Trophoblast cell (in vitro differentiated cells and primary cell): ENCODE data around the gene PAX5.

Experiments used
- DNase-seq, 2 donors: peaks; one replicate each; pipeline ENCODE4 v3.0.0-alpha.2; 2016
- H2AFZ ChIP-seq: 2 replicates; pipeline ENCODE4 v1.6.1; 2013; ENCODE audit warnings: low read length, moderate library complexity, mild to moderate bottlenecking; ENCODE audit not compliant: insufficient read depth, poor library complexity
- H2AK5ac ChIP-seq: 2 replicates; pipeline ENCODE4 v1.6.1; 2013; ENCODE audit warnings: mild to moderate bottlenecking, low read length
- H2BK120ac ChIP-seq: 2 replicates; pipeline ENCODE4 v1.6.1; 2013; ENCODE audit warnings: low read length, mild to moderate bottlenecking, moderate library complexity; ENCODE audit not compliant: insufficient read depth, poor library complexity
- H2BK12ac ChIP-seq: 2 replicates; pipeline ENCODE4 v1.6.1; 2013; ENCODE audit warnings: mild to moderate bottlenecking, low read length, moderate library complexity
- H2BK5ac ChIP-seq: 2 replicates; pipeline ENCODE4 v1.6.1; 2013; ENCODE audit warnings: low read length, low read depth, moderate library complexity, mild to moderate bottlenecking; ENCODE audit not compliant: poor library complexity
- H3K14ac ChIP-seq: 2 replicates; pipeline ENCODE4 v1.6.1; 2013; ENCODE audit warnings: mild to moderate bottlenecking, low read length
- H3K18ac ChIP-seq: 2 replicates; pipeline ENCODE4 v1.6.1; 2013; ENCODE audit warnings: mild to moderate bottlenecking, low read length
- H3K23ac ChIP-seq: 2 replicates; pipeline ENCODE4 v1.6.1; 2013; ENCODE audit warnings: low read length
- H3K27ac ChIP-seq: 2 replicates; pipeline ENCODE4 v1.5.1; 2013; ENCODE audit warnings: low read depth, mild to moderate bottlenecking, inconsistent platforms, low read length, moderate library complexity
- H3K27me3 ChIP-seq: 2 replicates; pipeline ENCODE4 v1.6.1; 2013; ENCODE audit warnings: inconsistent platforms, mild to moderate bottlenecking, low read length, moderate library complexity; ENCODE audit not compliant: insufficient read depth
- H3K36me3 ChIP-seq, 2 experiments: 1 replicate in 1 of 2; 2 replicates in 1 of 2; pipeline ENCODE4 v1.6.1; 2013; ENCODE audit warnings: low read length in 2 of 2, mild to moderate bottlenecking in 2 of 2, moderate library complexity in 1 of 2; ENCODE audit not compliant: insufficient read depth in 2 of 2, control insufficient read depth in 1 of 2
- H3K4ac ChIP-seq: 2 replicates; pipeline ENCODE4 v1.6.1; 2013; ENCODE audit warnings: low read depth, mild to moderate bottlenecking, low read length, moderate library complexity
- H3K4me1 ChIP-seq, 2 experiments: 1 replicate in 1 of 2; 2 replicates in 1 of 2; pipeline ENCODE4 v1.6.1; 2013; ENCODE audit warnings: low read length in 2 of 2, mild to moderate bottlenecking in 2 of 2, moderate library complexity in 1 of 2; ENCODE audit not compliant: insufficient read depth in 2 of 2, control insufficient read depth in 1 of 2
- H3K4me2 ChIP-seq: 2 replicates; pipeline ENCODE4 v1.6.1; 2013; ENCODE audit warnings: inconsistent platforms, mild to moderate bottlenecking, low read length, moderate library complexity
- H3K4me3 ChIP-seq: 2 replicates; pipeline ENCODE4 v1.5.1; 2013; ENCODE audit warnings: mild to moderate bottlenecking, low read depth, low read length, inconsistent platforms
- H3K79me1 ChIP-seq: one replicate; pipeline ENCODE4 v1.6.1; 2013; ENCODE audit warnings: low read length
- H3K79me2 ChIP-seq: 2 replicates; pipeline ENCODE4 v1.6.1; 2013; ENCODE audit warnings: low read length, mild to moderate bottlenecking; ENCODE audit not compliant: control insufficient read depth, insufficient read depth, poor library complexity
- H3K9ac ChIP-seq: 2 replicates; pipeline ENCODE4 v1.6.1; 2013; ENCODE audit warnings: mild to moderate bottlenecking, low read length
- H3K9me3 ChIP-seq: 2 replicates; pipeline ENCODE4 v1.6.1; 2013; ENCODE audit warnings: low read depth, mild to moderate bottlenecking, control low read depth, inconsistent platforms, low read length; ENCODE audit not compliant: insufficient read depth
- H4K12ac ChIP-seq: 2 replicates; pipeline ENCODE4 v1.6.1; 2013; ENCODE audit warnings: low read depth, mild to moderate bottlenecking, low read length, moderate library complexity
- H4K8ac ChIP-seq: 2 replicates; pipeline ENCODE4 v1.6.1; 2013; ENCODE audit warnings: low read depth, mild to moderate bottlenecking, low read length, moderate library complexity
- H4K91ac ChIP-seq: one replicate; pipeline ENCODE4 v1.6.1; 2013; ENCODE audit warnings: low read depth, mild to moderate bottlenecking, low read length, moderate library complexity
- WGBS: extraction: QIAGEN DNeasy Blood & Tissue Kit; methylation state at CpG from one replicate; pipeline ENCODE4 v1.1.7; 2013; ENCODE audit warnings: missing lambda C conversion rate; ENCODE audit not compliant: insufficient read length, insufficient coverage; ENCODE audit errors: extremely low coverage; 5-methylcytosine and 5-hydroxymethylcytosine counted together

PAX5 gene

DNA sequence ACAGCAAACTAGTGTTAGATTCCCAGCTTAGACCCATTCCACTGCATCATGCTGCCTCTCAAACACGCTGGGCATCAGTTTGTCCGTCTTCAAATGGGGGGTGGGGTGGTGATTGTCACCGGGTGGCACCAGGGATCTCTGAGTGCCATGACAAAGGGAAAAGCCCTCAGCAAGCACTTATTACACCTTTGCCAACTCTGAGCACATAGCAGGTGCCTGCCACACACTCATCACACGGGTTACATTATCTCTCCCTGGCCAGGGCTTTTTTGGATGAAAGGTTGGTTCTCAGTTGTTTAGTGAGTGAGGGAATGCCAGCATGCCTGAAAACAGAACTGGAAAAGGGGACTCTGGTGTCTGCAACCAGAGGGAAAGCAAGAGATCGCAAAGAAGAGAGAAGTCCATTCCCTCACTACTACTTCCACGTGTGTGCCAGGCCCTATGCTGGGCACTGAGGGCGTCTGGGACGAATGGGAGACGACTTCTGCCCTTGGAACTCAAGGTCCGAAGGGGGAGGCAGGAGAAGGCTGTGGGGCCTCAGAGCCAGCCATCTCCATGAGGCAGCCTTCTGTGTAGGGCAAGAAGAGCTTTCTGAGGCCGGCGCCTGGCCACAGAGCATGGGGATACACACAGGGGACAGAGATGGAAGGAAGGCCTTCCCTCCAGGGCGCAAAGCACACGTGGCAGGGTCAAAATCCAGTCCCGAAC, 48.9 kb downstream of the PAX5 start:
- Histone ChIP-seq H2BK12ac (no peak overlapping the region), H3K9ac (no peak overlapping the region), H3K14ac (no peak overlapping the region), H3K79me2 (no peaks in the 10 kb centered on the region), H3K27me3 (peaks cover 43% of the 10 kb centered on the region), H3K36me3 (no peaks in the 10 kb centered on the region), H2BK5ac (no peak overlapping the region), H2BK120ac (no peak overlapping the region), H3K4me3 (no peak overlapping the region), H4K8ac (no peak overlapping the region), H3K79me1 (no peaks in the 10 kb centered on the region), H4K12ac (no peak overlapping the region), H3K4me2 (no peak overlapping the region), H3K18ac (no peak overlapping the region), H4K91ac (no peak overlapping the region), H2AK5ac (no peak overlapping the region), H3K4me1 (no peaks in the 10 kb centered on the region), H3K27ac (no peak overlapping the region), H2AFZ (no peak overlapping the region), H3K9me3 (peaks cover 6% of the 10 kb centered on the region), H3K4ac (no peak overlapping the region), H3K23ac (no peak overlapping the region)
- no CpG with 5 or more reads among the region's 15 CpGs for WGBS
- DNase-seq = no peak

DNA sequence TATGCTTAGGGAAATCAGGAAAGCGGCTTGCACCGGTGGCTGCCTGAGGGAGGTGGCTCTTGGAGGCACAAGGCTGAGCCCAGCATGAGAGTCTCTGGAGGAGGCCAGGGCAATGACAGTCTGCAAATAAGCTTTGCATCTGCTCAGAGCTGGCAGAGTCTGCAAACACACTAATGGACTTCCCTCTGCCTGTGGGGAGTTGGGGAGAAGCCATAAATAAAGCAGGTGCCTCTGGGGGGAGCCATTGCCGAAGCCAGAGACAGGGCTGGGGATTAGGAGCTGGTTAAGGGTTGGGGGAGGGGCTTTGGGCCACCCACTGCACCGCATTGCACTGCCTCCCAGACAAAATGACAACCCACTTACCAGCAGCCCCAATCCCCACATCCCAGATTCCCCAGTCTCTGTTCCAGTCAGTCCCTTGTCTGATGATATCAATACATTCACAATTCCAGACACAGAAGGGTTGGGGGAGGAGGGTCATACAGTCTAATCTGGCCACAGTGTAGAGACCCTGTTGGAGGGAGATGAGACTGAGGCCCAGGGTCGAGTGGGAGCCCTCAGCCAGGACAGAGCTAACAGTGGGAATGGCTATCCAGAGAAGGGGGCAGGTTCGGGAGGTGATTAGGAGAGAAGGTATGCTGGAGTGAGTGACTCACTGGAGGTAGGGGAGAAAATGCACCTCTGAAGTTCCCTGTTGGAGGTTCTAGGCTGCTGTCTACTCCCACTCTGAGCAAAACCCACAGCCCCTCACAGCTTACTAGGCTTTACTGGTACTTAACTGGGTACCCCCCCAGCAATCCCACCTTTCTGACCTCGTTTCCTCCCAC, 53.7 kb downstream of the PAX5 start:
- no peak overlapping the region for H3K4me2 ChIP-seq

DNA sequence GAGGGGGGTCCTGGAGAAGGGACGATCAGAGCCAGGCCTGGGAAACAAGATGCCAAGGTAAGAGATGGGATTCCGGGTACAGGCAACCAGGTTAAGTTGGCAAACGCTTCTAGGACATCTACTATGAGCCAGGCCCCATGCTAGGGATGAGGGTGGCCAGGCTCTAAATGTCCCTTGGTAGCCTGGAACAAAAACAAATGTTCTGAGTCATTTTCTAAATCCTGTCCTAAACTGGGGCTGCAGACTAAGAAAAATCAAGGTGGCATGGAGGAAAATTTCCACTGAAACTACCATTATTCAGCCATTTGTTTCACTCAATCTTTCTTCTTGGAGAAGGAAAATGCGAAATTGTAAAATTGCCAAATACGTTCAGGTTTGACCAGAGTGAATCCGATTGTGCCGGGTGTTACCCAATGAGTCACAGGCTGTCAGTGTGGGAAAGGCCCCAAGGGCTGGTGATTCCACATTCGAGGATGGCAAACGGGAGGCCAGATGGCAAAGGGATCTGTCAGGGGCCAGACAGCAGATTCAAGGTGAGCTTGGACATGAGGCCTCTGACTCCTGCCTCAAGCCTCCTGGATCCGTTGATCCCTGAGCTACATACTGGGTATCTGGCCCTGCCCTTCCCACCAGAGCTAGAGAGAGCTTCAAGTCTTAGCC, 57.6 kb downstream of the PAX5 start:
- Histone ChIP-seq H3K4ac (no peak overlapping the region), H3K9me3 (no peaks in the 10 kb centered on the region), H3K27ac (no peak overlapping the region), H3K79me2 (no peaks in the 10 kb centered on the region), H4K8ac (no peak overlapping the region), H2BK5ac (no peak overlapping the region), H3K18ac (no peak overlapping the region), H3K36me3 (no peaks in the 10 kb centered on the region), H2AFZ (no peak overlapping the region), H2AK5ac (no peak overlapping the region), H2BK12ac (no peak overlapping the region), H4K91ac (no peak overlapping the region), H3K4me1 (no peaks in the 10 kb centered on the region), H2BK120ac (no peak overlapping the region), H3K9ac (no peak overlapping the region), H4K12ac (no peak overlapping the region), H3K79me1 (no peaks in the 10 kb centered on the region), H3K14ac (no peak overlapping the region), H3K23ac (no peak overlapping the region), H3K4me2 (no peak overlapping the region), H3K4me3 (no peak overlapping the region), H3K27me3 (no peaks in the 10 kb centered on the region)
- WGBS = no CpG with 5 or more reads among the region's 10 CpGs
- peak; percentile 92 to 96 for DNase-seq

More for the DNA sequence above, 53.7 kb downstream of the PAX5 start:
- Histone ChIP-seq H3K36me3 (no peaks in the 10 kb centered on the region), H3K9me3 (peaks cover 2% of the 10 kb centered on the region), H3K23ac (no peak overlapping the region), H3K27ac (no peak overlapping the region), H3K18ac (no peak overlapping the region), H4K12ac (no peak overlapping the region), H3K9ac (no peak overlapping the region), H2AK5ac (no peak overlapping the region), H3K79me1 (no peaks in the 10 kb centered on the region), H4K91ac (no peak overlapping the region), H2BK5ac (no peak overlapping the region), H3K4me1 (no peaks in the 10 kb centered on the region), H3K27me3 (peaks cover 12% of the 10 kb centered on the region), H3K79me2 (no peaks in the 10 kb centered on the region), H3K4ac (no peak overlapping the region), H3K4me3 (no peak overlapping the region), H2BK120ac (no peak overlapping the region), H2BK12ac (no peak overlapping the region), H4K8ac (no peak overlapping the region), H2AFZ (no peak overlapping the region), H3K14ac (no peak overlapping the region)
- no CpG with 5 or more reads among the region's 7 CpGs for WGBS
- DNase-seq = peak; percentile 23 to 58

DNA sequence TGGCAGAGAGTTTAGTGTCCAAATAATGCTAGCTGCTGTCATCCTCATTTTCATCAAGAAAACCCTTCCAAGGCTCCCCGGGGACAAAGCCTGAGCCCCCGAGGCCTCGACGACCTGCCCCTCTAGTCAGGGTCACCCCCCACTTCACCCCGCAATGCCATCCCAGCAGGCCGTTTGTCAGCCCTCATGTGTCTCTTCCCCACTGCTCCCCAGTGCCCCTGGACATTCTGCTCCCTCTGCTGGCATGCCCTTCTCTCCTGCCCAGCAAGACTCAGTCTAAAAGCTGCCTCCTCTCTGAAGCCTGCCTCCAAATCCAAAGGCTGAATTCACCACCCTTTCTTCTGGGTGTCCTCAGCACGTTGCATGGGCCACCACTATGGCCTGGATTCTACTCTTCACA, 59.3 kb downstream of the PAX5 start:
- no peak overlapping the region for H3K23ac ChIP-seq
- no peak overlapping the region for H3K9ac ChIP-seq
- H3K36me3 ChIP-seq = no peaks in the 10 kb centered on the region
- H2BK5ac ChIP-seq = no peak overlapping the region
- no peaks in the 10 kb centered on the region for H3K79me2 ChIP-seq
- H3K4me3 ChIP-seq = no peak overlapping the region
- no peak overlapping the region for H2AFZ ChIP-seq
- DNase-seq = no peak
- no peak overlapping the region for H4K91ac ChIP-seq
- no peak overlapping the region for H3K18ac ChIP-seq
- H3K4ac ChIP-seq = no peak overlapping the region
- H2BK120ac ChIP-seq = no peak overlapping the region
- H4K12ac ChIP-seq = no peak overlapping the region
- no peak overlapping the region for H2BK12ac ChIP-seq
- no peak overlapping the region for H3K14ac ChIP-seq
- no CpG with 5 or more reads among the region's 7 CpGs for WGBS
- no peak overlapping the region for H3K4me2 ChIP-seq
- H3K27ac ChIP-seq = no peak overlapping the region
- no peak overlapping the region for H2AK5ac ChIP-seq
- no peaks in the 10 kb centered on the region for H3K9me3 ChIP-seq
- no peak overlapping the region for H4K8ac ChIP-seq
- H3K27me3 ChIP-seq = no peaks in the 10 kb centered on the region
- H3K4me1 ChIP-seq = no peaks in the 10 kb centered on the region
- H3K79me1 ChIP-seq = no peaks in the 10 kb centered on the region
